Activated CD8-positive, alpha-beta T cell treated with anti-CD3 and anti-CD28 coated beads for 36 hours (primary cell): ENCODE measurements around the gene SLIT1. TPM values are rescaled to one million over a fixed set of nuclear protein-coding genes. Genes with fewer than 3 reads are reported as not detected.

Experiments used
- ATAC-seq: fragments of 200-7000 bp; cut with Tn5 transposase; one replicate; pipeline ENCODE4 v1.10.0; 2021; ENCODE audit warnings: mild to moderate bottlenecking, moderate library complexity
- CTCF ChIA-PET: fragments of 350-600 bp; sonication (Branson Sonifier 250); formaldehyde crosslinking; loops from one replicate; lab custom pipeline; 2021; ENCODE audit warnings: antibody characterized with exemption; lab: Charles Lee
- POLR2A ChIA-PET: fragments of 350-600 bp; sonication (Branson Sonifier 250); formaldehyde crosslinking; loops from one replicate; lab custom pipeline; 2021; ENCODE audit warnings: antibody characterized with exemption; lab: Charles Lee
- DNase-seq: peaks from one replicate; pipeline ENCODE4 v3.0.0-alpha.2; 2020
- H3K27ac Mint-ChIP-seq: one replicate; pipeline ENCODE4 v1.8.0; 2021; ENCODE audit warnings: mild to moderate bottlenecking, mixed read lengths
- H3K27me3 Mint-ChIP-seq: one replicate; pipeline ENCODE4 v1.8.0; 2021; ENCODE audit warnings: mixed read lengths
- H3K36me3 Mint-ChIP-seq: one replicate; pipeline ENCODE4 v1.8.0; 2021; ENCODE audit warnings: low read depth, mixed read lengths
- H3K4me1 Mint-ChIP-seq: one replicate; pipeline ENCODE4 v1.8.0; 2021; ENCODE audit warnings: low read depth, mixed read lengths
- H3K4me3 Mint-ChIP-seq: one replicate; pipeline ENCODE4 v1.8.0; 2021; ENCODE audit warnings: mild to moderate bottlenecking, moderate library complexity, mixed read lengths
- H3K9me3 Mint-ChIP-seq: one replicate; pipeline ENCODE4 v1.8.0; 2021; ENCODE audit warnings: mixed read lengths
- intact Hi-C: fragments of 100-400 bp; cut with micrococcal nuclease; formaldehyde crosslinking; loops from one replicate; pipeline ENCODE4 v1.10.0; 2022
- total RNA-seq, 2 experiments: library from RNA; stranded (reverse); gene quantifications; one replicate each; pipeline ENCODE4 v1.2.3, GENCODE V29; 2021
- TF ChIP-seq, protein P1 (sequence below): fragments of 200-600 bp; IDR thresholded peaks from one replicate; pipeline ENCODE4 v1.8.0; 2022; ENCODE audit warnings: antibody characterized with exemption, mild to moderate bottlenecking

Gene SLIT1
- total RNA-seq, 2 experiments from 2014 or later, result 0.34 to 1.2 TPM

DNA sequence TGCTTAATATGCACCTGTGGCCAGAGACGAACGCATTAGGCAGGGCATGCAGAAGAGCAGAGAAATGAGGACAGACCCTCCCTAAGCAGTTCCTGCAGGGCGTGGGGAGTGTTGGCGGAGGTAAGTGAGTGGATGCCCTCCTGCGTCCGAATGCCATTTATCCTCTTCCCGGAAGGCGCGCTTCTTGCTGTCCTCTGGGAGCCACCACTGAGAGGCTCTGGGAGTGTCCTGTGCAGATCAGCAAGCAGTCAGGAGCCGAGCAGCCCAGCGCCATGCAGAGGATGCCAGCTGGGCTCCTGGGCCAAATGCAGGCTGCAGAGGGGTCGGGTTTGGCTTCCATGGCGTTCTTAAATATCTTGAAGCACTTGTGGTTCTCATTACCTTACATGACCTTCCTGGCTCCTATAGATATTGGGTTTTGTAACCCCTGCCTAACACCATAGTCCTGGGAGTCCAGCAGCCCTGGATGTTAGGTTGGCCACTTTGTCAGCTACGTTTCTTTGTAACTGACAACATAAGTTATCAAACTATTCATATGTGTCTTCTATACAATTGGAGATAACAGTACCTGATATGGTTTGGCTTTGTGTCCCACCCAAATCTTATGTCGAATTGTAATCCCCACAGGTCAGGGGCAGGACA lies 30.0 kb upstream of the SLIT1 start:
- TF ChIP-seq, protein P1, sequence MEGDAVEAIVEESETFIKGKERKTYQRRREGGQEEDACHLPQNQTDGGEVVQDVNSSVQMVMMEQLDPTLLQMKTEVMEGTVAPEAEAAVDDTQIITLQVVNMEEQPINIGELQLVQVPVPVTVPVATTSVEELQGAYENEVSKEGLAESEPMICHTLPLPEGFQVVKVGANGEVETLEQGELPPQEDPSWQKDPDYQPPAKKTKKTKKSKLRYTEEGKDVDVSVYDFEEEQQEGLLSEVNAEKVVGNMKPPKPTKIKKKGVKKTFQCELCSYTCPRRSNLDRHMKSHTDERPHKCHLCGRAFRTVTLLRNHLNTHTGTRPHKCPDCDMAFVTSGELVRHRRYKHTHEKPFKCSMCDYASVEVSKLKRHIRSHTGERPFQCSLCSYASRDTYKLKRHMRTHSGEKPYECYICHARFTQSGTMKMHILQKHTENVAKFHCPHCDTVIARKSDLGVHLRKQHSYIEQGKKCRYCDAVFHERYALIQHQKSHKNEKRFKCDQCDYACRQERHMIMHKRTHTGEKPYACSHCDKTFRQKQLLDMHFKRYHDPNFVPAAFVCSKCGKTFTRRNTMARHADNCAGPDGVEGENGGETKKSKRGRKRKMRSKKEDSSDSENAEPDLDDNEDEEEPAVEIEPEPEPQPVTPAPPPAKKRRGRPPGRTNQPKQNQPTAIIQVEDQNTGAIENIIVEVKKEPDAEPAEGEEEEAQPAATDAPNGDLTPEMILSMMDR, result no peak
- H3K4me1 Mint-ChIP-seq, result peaks cover 29% of the 10 kb centered on the region
- ChIA-PET CTCF (interaction anchor here (0.8 to 5.5 kb wide), 3 partner anchors 19 to 178 kb away, joined by 4 to 26 read pairs (median 25); no protein-coding TSS in a partner anchor), POLR2A (interaction anchor here (0.8 kb wide), 1 partner anchor 19 kb away, joined by 4 read pairs; no protein-coding TSS in a partner anchor)
- ATAC-seq, result no peak
- intact Hi-C loops, result no loop called here
- H3K9me3 Mint-ChIP-seq, result no peaks in the 10 kb centered on the region
- no peak for DNase-seq
- no peaks in the 10 kb centered on the region for H3K27me3 Mint-ChIP-seq
- H3K36me3 Mint-ChIP-seq, result peaks cover 10% of the 10 kb centered on the region
- no peak overlapping the region for H3K4me3 Mint-ChIP-seq
- no peak overlapping the region for H3K27ac Mint-ChIP-seq

DNA sequence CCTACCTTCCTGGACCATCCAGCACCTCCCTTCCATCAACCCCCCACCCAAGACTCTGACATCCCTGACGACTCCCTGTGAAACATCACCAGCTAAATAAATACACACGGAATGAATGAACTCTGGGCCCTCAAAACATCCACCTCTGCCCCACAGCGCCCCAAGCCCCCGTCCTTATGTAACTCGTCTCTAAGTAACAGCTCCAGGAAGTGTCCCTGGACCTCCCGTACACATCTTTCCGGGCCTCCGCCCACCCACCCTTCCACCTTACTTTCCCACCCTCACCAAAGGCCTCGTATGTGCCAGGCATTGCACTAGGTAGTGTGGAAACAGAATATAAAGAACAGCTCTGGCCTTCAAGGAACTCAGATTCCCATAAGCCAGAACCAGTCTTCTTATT lies 27.7 kb upstream of the SLIT1 start:
- H3K4me3 Mint-ChIP-seq, result no peak overlapping the region
- DNase-seq, result no peak
- H3K9me3 Mint-ChIP-seq, result no peaks in the 10 kb centered on the region
- H3K36me3 Mint-ChIP-seq, result peaks cover 3% of the 10 kb centered on the region
- POLR2A ChIA-PET, result no interaction called here
- no peaks in the 10 kb centered on the region for H3K27me3 Mint-ChIP-seq
- intact Hi-C loops, result no loop called here
- H3K4me1 Mint-ChIP-seq, result peaks cover 18% of the 10 kb centered on the region
- no peak overlapping the region for H3K27ac Mint-ChIP-seq
- TF ChIP-seq, protein P1, result no peak
- no peak for ATAC-seq
- CTCF ChIA-PET, result interaction anchor here (1.3 to 14.8 kb wide), 4 partner anchors 11 to 137 kb away, joined by 4 to 407 read pairs (median 86); no protein-coding TSS in a partner anchor

DNA sequence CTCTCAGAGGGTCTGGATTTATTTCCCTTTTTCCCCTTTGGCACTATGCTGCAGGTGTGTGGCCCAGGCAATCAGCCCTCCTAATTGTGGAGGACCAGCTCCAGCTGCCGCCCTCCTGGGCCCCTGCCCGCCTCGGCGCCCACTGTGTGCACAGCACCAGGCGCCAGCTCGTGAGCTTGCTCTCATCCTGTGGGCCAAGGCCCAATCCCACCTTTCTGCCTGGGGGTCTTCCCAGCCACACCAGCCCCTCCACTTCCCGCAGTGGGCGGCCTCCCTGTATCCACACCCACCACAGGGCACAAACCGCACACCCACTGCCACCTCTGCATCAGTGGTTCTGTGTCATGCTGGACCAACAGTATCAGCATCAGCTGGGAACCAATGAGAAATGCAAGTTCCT lies 25.5 kb upstream of the SLIT1 start:
- DNase-seq (no peak), ATAC-seq (no peak)
- CTCF ChIA-PET, result interaction anchor here (0.7 to 14.8 kb wide), 45 partner anchors 8 to 836 kb away, joined by 3 to 407 read pairs (median 6); no protein-coding TSS in a partner anchor
- H3K27me3 Mint-ChIP-seq, result no peaks in the 10 kb centered on the region
- no peaks in the 10 kb centered on the region for H3K9me3 Mint-ChIP-seq
- no peak overlapping the region for H3K27ac Mint-ChIP-seq
- TF ChIP-seq, protein P1, result no peak
- no peak overlapping the region for H3K4me3 Mint-ChIP-seq
- no peaks in the 10 kb centered on the region for H3K36me3 Mint-ChIP-seq
- intact Hi-C loops, result loop anchor here (2.0 kb wide), 1 partner anchor 138 kb away; no protein-coding TSS in a partner anchor
- POLR2A ChIA-PET, result interaction anchor here (1.1 to 1.8 kb wide), 3 partner anchors 9 to 139 kb away, joined by 3 to 7 read pairs (median 4); no protein-coding TSS in a partner anchor
- no peaks in the 10 kb centered on the region for H3K4me1 Mint-ChIP-seq

DNA sequence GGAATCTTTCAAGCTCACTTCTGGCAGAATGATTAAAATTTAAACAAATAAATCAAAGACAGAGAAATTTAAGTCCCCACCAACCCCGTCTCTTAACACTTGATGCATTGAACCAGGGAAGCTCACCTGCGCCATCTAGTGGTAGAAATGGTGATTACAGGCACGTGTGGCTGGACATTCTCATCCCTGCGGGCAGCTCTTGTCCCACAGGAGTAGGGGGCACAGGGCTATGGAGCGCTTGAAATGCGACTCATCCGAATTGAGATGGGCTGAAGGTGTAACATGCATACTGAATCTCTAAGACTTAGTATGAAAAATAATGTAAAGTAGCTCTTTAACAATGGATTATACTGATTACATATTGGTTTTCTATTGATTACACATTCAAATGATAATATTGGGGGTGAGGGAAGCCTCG lies 24.8 kb upstream of the SLIT1 start:
- ChIA-PET CTCF (interaction anchor here (0.7 to 14.8 kb wide), 71 partner anchors 9 to 835 kb away, joined by 3 to 407 read pairs (median 5); partner anchors contain the start of genes AVPI1 and SLIT1), POLR2A (interaction anchor here (1.1 to 1.8 kb wide), 4 partner anchors 9 to 138 kb away, joined by 3 to 7 read pairs (median 4); no protein-coding TSS in a partner anchor)
- no peak overlapping the region for H3K4me3 Mint-ChIP-seq
- DNase-seq (peak; percentile 84), ATAC-seq (peak; percentile 78)
- H3K36me3 Mint-ChIP-seq, result no peaks in the 10 kb centered on the region
- no peaks in the 10 kb centered on the region for H3K4me1 Mint-ChIP-seq
- H3K27me3 Mint-ChIP-seq, result no peaks in the 10 kb centered on the region
- TF ChIP-seq, protein P1, result peak; percentile 99
- no peak overlapping the region for H3K27ac Mint-ChIP-seq
- intact Hi-C loops, result loop anchor here (2.0 kb wide), 1 partner anchor 138 kb away; no protein-coding TSS in a partner anchor
- no peaks in the 10 kb centered on the region for H3K9me3 Mint-ChIP-seq
